Esophagus squamous epithelium (tissue), 4 donors: ENCODE results near the gene ATP1A4.
"Not testable (repeated sequence)": the region's sequence is repeated elsewhere in the genome, so short reads cannot be mapped to it uniquely, and the experiment has no call there.

ENCODE experiments used
- POLR2A ChIP-seq, 4 donors: fragments of 450-650 bp; IDR thresholded peaks; one replicate each; pipeline ENCODE4 v1.6.1; 2017; ENCODE audit warnings: antibody characterized with exemption in 4 of 4, mild to moderate bottlenecking in 4 of 4, moderate library complexity in 3 of 4
- TF ChIP-seq, protein P1 (sequence below), 6 experiments: fragments of 450-650 bp in 4 of 6; fragments of 200-600 bp in 2 of 6; sonication (generic) in 2 of 6; IDR thresholded peaks; one replicate each; pipeline ENCODE4 v1.5.1; 2016 to 2019; ENCODE audit warnings: antibody characterized with exemption in 6 of 6, mild to moderate bottlenecking in 4 of 6, moderate library complexity in 4 of 6

DNA sequence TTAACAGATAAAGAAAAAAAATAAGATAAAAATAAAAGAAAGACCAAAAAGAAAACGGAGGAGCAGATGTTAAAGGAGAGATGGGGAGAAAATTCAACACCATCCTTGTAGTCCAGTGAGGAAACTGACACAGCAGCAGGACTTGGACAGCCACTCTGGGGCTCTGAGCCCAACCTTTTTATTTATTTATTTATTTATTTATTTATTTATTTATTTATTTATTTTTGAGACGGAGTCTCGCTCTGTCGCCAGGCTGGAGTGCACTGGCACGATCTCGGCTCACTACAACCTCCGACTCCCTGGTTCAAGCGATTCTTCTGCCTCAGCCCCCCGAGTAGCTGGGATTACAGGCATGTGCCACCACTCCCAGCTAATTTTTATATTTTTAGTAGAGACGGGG, 39.9 kb upstream of the ATP1A4 start:
- TF ChIP-seq POLR2A (IDR thresholded peaks at IDR 0.05) = not testable (repeated sequence)
- TF ChIP-seq, protein P1, sequence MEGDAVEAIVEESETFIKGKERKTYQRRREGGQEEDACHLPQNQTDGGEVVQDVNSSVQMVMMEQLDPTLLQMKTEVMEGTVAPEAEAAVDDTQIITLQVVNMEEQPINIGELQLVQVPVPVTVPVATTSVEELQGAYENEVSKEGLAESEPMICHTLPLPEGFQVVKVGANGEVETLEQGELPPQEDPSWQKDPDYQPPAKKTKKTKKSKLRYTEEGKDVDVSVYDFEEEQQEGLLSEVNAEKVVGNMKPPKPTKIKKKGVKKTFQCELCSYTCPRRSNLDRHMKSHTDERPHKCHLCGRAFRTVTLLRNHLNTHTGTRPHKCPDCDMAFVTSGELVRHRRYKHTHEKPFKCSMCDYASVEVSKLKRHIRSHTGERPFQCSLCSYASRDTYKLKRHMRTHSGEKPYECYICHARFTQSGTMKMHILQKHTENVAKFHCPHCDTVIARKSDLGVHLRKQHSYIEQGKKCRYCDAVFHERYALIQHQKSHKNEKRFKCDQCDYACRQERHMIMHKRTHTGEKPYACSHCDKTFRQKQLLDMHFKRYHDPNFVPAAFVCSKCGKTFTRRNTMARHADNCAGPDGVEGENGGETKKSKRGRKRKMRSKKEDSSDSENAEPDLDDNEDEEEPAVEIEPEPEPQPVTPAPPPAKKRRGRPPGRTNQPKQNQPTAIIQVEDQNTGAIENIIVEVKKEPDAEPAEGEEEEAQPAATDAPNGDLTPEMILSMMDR (IDR thresholded peaks at IDR 0.05) = not testable (repeated sequence)
